Activated CD8-positive, alpha-beta memory T cell treated with anti-CD3 and anti-CD28 coated beads, Interleukin-2, amount 50 U/mL, for 4 hours (primary cell): Measurements from ENCODE around the gene NELFCD.
"Not testable (repeated sequence)": the region's sequence is repeated elsewhere in the genome, so short reads cannot be mapped to it uniquely, and the experiment has no call there.

Experiments used
- DNase-seq: peaks from one replicate; pipeline ENCODE4 v3.0.0-alpha.2; 2020

Gene NELFCD

GRCh38 chr20:58973866-58974265, 7.2 kb upstream of the NELFCD start:
- no peak for DNase-seq

GRCh38 chr20:58975353-58975752, 5.7 kb upstream of the NELFCD start:
- no peak for DNase-seq

- DNase-seq = no peak
Observed at GRCh38 chr20:58976061-58976730, 4.9 kb upstream of the NELFCD start.

GRCh38 chr20:58978351-58979190, 2.5 kb upstream of the NELFCD start:
- DNase-seq = no peak

GRCh38 chr20:58981628-58982364, 740 bp downstream of the NELFCD start:
- no peak for DNase-seq

GRCh38 chr20:58982406-58983114, 1.5 kb downstream of the NELFCD start:
- no peak for DNase-seq

- DNase-seq = not testable (repeated sequence)
Observed at GRCh38 chr20:58983115-58983468, 2.0 kb downstream of the NELFCD start.

- no peak for DNase-seq
Observed at GRCh38 chr20:58984691-58985090, 3.6 kb downstream of the NELFCD start.

GRCh38 chr20:58985656-58986055, 4.6 kb downstream of the NELFCD start:
- no peak for DNase-seq

GRCh38 chr20:58986286-58986967, 5.4 kb downstream of the NELFCD start:
- DNase-seq = no peak

GRCh38 chr20:58986968-58987517, 6.0 kb downstream of the NELFCD start:
- no peak for DNase-seq

GRCh38 chr20:58987790-58988564, 6.9 kb downstream of the NELFCD start:
- no peak for DNase-seq

GRCh38 chr20:58988565-58988882, 7.5 kb downstream of the NELFCD start:
- no peak for DNase-seq

- no peak for DNase-seq
Observed at GRCh38 chr20:58989196-58989595, 8.1 kb downstream of the NELFCD start.

- no peak for DNase-seq
Observed at GRCh38 chr20:58990651-58991445, 9.8 kb downstream of the NELFCD start.

GRCh38 chr20:58991715-58992114, 10.7 kb downstream of the NELFCD start:
- DNase-seq = no peak

GRCh38 chr20:58992911-58993310, 11.9 kb downstream of the NELFCD start:
- DNase-seq = no peak

- DNase-seq = no peak
Observed at GRCh38 chr20:58993332-58994248, 12.5 kb downstream of the NELFCD start.

GRCh38 chr20:58994390-58995159, 13.5 kb downstream of the NELFCD start:
- DNase-seq = no peak
